Smooth muscle cell (in vitro differentiated cells): ENCODE results near the gene PTPRK. TPM values are rescaled to one million over a fixed set of nuclear protein-coding genes. Genes with fewer than 3 reads are reported as not detected.

ENCODE experiments used
- DNase-seq: peaks from one replicate; lab custom pipeline; 2025; ENCODE audit not compliant: unreplicated experiment; lab: John Stamatoyannopoulos, UW
- H2AFZ ChIP-seq: fragments of 200-600 bp; sonication (generic); 2 replicates; pipeline ENCODE4 v1.6.0; 2016; ENCODE audit warnings: antibody characterized with exemption, low read depth, mild to moderate bottlenecking
- H3F3A ChIP-seq: fragments of 200-600 bp; sonication (generic); 2 replicates; pipeline ENCODE4 v1.6.0; 2017; ENCODE audit warnings: antibody characterized with exemption, low read depth
- H3K27ac ChIP-seq: fragments of 200-600 bp; sonication (generic); 2 replicates; pipeline ENCODE4 v1.5.1; 2016; ENCODE audit warnings: low read depth, mild to moderate bottlenecking
- H3K27me3 ChIP-seq: fragments of 200-600 bp; sonication (generic); 2 replicates; pipeline ENCODE4 v1.6.1; 2016; ENCODE audit warnings: low read depth, mild to moderate bottlenecking
- H3K36me3 ChIP-seq: fragments of 200-600 bp; sonication (generic); 2 replicates; pipeline ENCODE4 v1.5.1; 2016; ENCODE audit warnings: low read depth
- H3K4me1 ChIP-seq: fragments of 200-600 bp; sonication (generic); 2 replicates; pipeline ENCODE4 v1.5.1; 2016; ENCODE audit warnings: low read depth
- H3K4me2 ChIP-seq: fragments of 200-600 bp; sonication (generic); 2 replicates; pipeline ENCODE4 v1.6.0; 2016; ENCODE audit warnings: mild to moderate bottlenecking
- H3K4me3 ChIP-seq: fragments of 200-600 bp; sonication (generic); 2 replicates; pipeline ENCODE4 v1.5.1; 2016; ENCODE audit warnings: mild to moderate bottlenecking
- H3K79me2 ChIP-seq: fragments of 200-600 bp; sonication (generic); 2 replicates; pipeline ENCODE4 v1.6.0; 2016; ENCODE audit warnings: low read depth, mild to moderate bottlenecking
- H3K9ac ChIP-seq: fragments of 200-600 bp; sonication (generic); 2 replicates; pipeline ENCODE4 v1.6.0; 2016; ENCODE audit warnings: low read depth
- H3K9me3 ChIP-seq: fragments of 200-600 bp; sonication (generic); replicated peaks from 2 replicates; pipeline ENCODE4 v1.5.1; 2016; ENCODE audit warnings: low read depth
- H4K20me1 ChIP-seq: fragments of 200-600 bp; sonication (generic); 2 replicates; pipeline ENCODE4 v1.6.0; 2016; ENCODE audit warnings: low read depth
- CTCF ChIP-seq: fragments of 200-600 bp; sonication (generic); IDR thresholded peaks from 2 replicates; pipeline ENCODE4 v1.5.1; 2017; ENCODE audit warnings: borderline replicate concordance, mild to moderate bottlenecking, antibody characterized with exemption; ENCODE audit not compliant: insufficient read depth, poor library complexity, severe bottlenecking
- WGBS: methylation state at CpG from one replicate; pipeline ENCODE4 v1.1.7; 2016; ENCODE audit warnings: low lambda C conversion rate; 5-methylcytosine and 5-hydroxymethylcytosine counted together
- polyA plus RNA-seq: library from polyadenylated mRNA; unstranded; fragments of >200 nt; fragmentation: Nextera tagmentation; extraction: Ambion mirVana; gene quantifications from 2 replicates; pipeline ENCODE4 v1.2.1, GENCODE V29; 2016
- total RNA-seq: library from RNA; depleted of rRNA; stranded (reverse); fragments of >200 nt; gene quantifications from 2 replicates; pipeline ENCODE4 v1.2.3, GENCODE V29; 2014

PTPRK gene
- total and polyA plus RNA-seq, 2 experiments from 2014 or later, result 21.7 to 50.4 TPM

GRCh38 chr6:128047989-128048388 is 472.4 kb downstream of the PTPRK start:
- Histone ChIP-seq H4K20me1 (no peaks in the 10 kb centered on the region), H3K4me3 (no peak overlapping the region), H3K4me2 (no peak overlapping the region), H3K36me3 (no peaks in the 10 kb centered on the region), H3K27ac (no peak overlapping the region), H3K27me3 (no peaks in the 10 kb centered on the region), H3K4me1 (no peaks in the 10 kb centered on the region), H2AFZ (no peak overlapping the region), H3K9me3 (no peaks in the 10 kb centered on the region), H3F3A (no peaks in the 10 kb centered on the region), H3K9ac (no peak overlapping the region), H3K79me2 (no peaks in the 10 kb centered on the region)
- 91% methylated on average over 3 of the region's 3 CpGs for WGBS
- no peak for TF ChIP-seq CTCF
- no peak for DNase-seq

DNA sequence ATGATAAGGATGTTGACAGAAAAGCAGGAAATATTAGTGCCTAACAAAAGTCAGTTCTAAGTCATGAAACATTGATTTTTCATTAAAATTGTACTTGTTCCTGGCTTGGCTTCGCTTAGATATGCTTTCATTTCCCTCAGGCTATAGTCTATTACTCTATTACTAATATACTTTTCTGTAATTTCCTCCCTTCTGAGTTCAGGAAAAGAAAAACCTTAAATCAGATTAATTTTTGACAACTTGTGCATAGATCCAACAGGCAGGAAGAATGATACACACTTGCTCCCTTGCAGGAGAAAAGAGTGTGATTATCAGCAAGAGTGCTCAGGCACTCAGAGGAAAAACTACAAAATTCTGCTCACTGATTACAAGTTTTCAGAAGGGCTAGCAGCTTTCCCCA is 474.4 kb downstream of the PTPRK start:
- H3K9me3 ChIP-seq, result no peaks in the 10 kb centered on the region
- no peaks in the 10 kb centered on the region for H3K79me2 ChIP-seq
- H3K4me2 ChIP-seq, result no peak overlapping the region
- no peak overlapping the region for H3K9ac ChIP-seq
- DNase-seq, result no peak
- H3K27ac ChIP-seq, result no peak overlapping the region
- no peaks in the 10 kb centered on the region for H3K4me1 ChIP-seq
- H2AFZ ChIP-seq, result no peak overlapping the region
- H3K27me3 ChIP-seq, result no peaks in the 10 kb centered on the region
- H3K36me3 ChIP-seq, result peaks cover 7% of the 10 kb centered on the region
- H3F3A ChIP-seq, result no peaks in the 10 kb centered on the region
- no peaks in the 10 kb centered on the region for H4K20me1 ChIP-seq
- 90% methylated on average over 1 of the region's 1 CpG for WGBS
- TF ChIP-seq CTCF, result no peak
- H3K4me3 ChIP-seq, result no peak overlapping the region

DNA sequence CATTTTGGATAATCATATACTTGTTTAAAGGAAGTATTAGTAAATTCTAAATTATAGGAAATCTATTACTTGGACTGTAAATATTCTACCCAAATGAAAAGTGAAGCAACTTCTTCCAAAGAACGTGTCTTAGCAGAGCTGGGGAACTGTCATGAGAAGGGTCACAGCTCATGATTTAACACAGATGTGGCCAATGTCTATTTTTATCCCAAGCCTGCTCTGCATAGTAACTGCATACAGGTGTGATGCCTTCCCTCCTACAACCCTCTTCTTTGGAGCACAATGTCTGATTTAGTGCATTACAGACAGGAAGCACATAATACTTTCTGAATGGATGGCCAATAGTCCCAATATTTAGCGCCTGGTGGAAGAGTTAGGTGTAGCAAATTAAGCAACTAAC is 480.9 kb downstream of the PTPRK start:
- Histone ChIP-seq H3F3A (no peaks in the 10 kb centered on the region), H3K4me1 (no peaks in the 10 kb centered on the region), H3K27ac (no peak overlapping the region), H2AFZ (no peak overlapping the region), H3K79me2 (no peaks in the 10 kb centered on the region), H3K27me3 (no peaks in the 10 kb centered on the region), H3K4me3 (no peak overlapping the region), H3K36me3 (peaks cover 7% of the 10 kb centered on the region), H3K4me2 (no peak overlapping the region), H3K9me3 (no peaks in the 10 kb centered on the region), H4K20me1 (no peaks in the 10 kb centered on the region), H3K9ac (no peak overlapping the region)
- 67% methylated on average over 2 of the region's 2 CpGs for WGBS
- TF ChIP-seq CTCF, result no peak
- DNase-seq, result no peak

DNA sequence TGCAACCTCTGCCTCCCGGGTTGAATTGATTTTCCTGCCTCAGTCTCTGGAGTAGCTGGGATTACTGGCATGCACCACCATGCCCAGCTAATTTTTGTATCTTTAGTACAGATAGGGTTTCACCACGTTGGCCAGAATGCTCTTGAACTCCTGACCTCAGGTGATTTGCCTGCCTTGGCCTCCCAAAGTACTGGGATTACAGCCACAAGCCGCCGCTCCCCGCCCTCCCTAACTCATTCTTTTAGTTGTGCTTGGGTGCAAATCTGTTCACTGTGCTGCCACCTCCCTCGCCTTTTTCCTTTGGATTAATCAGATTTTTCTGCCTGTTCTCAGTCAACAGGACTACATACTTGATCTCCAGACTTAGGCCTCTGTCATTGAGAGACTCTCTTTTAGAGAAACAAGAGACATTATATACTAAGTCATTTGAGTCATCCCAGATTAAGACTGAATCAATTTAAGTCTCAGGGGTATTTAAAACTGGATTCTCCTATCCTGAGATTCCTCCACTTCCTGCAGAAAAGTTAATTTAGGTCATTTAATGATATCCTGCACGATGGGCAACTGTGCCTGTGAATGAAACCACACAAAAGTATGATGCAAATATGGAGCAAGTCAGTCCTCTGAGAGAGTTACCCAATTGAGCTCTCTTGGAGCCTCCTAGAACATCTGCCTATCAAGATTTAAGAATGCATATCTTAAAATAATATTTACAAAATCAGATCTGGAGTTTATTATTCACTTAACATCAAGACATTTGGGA is 483.4 kb downstream of the PTPRK start:
- Histone ChIP-seq H3K4me3 (no peak overlapping the region), H3K9me3 (no peaks in the 10 kb centered on the region), H3K27ac (no peak overlapping the region), H3F3A (no peaks in the 10 kb centered on the region), H3K27me3 (no peaks in the 10 kb centered on the region), H3K9ac (no peak overlapping the region), H3K79me2 (no peaks in the 10 kb centered on the region), H3K4me2 (no peak overlapping the region), H3K4me1 (no peaks in the 10 kb centered on the region), H2AFZ (no peak overlapping the region), H3K36me3 (peaks cover under 1% of the 10 kb centered on the region), H4K20me1 (no peaks in the 10 kb centered on the region)
- no peak for TF ChIP-seq CTCF
- WGBS, result 93% methylated on average over 7 of the region's 7 CpGs
- DNase-seq, result no peak
